ENCODE results near the gene PLPPR1. TPM values are rescaled to one million over a fixed set of nuclear protein-coding genes. Genes with fewer than 3 reads are reported as not detected.

PLPPR1 gene
- total RNA-seq, 3 donors from 2014 or later, result 0.31 to 1.9 (median 0.38) TPM

DNA sequence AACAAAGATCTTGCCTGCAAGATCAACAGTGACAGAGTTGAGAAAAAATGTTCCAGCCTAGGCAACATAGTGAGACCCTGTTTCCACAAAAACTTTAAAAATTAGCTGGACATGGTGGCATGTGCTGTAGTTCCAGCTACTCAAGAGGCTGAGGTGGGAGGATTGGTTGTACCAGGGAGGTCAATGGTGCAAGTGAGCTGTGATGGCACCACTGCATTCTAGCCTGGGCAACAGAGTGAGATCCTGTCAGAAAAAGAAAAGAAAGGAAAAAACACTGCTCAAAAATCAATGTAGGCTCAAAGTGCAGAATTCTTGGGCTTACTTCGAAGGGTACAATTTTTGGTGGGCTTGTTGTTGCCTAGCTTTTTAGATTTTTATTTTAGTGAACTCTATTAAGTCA is 145.4 kb downstream of the PLPPR1 start:
- TF ChIP-seq, protein P1, sequence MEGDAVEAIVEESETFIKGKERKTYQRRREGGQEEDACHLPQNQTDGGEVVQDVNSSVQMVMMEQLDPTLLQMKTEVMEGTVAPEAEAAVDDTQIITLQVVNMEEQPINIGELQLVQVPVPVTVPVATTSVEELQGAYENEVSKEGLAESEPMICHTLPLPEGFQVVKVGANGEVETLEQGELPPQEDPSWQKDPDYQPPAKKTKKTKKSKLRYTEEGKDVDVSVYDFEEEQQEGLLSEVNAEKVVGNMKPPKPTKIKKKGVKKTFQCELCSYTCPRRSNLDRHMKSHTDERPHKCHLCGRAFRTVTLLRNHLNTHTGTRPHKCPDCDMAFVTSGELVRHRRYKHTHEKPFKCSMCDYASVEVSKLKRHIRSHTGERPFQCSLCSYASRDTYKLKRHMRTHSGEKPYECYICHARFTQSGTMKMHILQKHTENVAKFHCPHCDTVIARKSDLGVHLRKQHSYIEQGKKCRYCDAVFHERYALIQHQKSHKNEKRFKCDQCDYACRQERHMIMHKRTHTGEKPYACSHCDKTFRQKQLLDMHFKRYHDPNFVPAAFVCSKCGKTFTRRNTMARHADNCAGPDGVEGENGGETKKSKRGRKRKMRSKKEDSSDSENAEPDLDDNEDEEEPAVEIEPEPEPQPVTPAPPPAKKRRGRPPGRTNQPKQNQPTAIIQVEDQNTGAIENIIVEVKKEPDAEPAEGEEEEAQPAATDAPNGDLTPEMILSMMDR (IDR thresholded peaks at IDR 0.05), result no peak
- intact Hi-C loops (cut with DNase I, micrococcal nuclease), result loop anchor here in 1 of 2 donors (5.0 kb wide), 1 partner anchor 63 kb away; no protein-coding TSS in a partner anchor
- DNase-seq (no peak), ATAC-seq (no peak)
- H3K4me1 ChIP-seq (ENCODE audit: low read depth), result no peaks in the 10 kb centered on the region
- H3K36me3 ChIP-seq (ENCODE audit: low read depth), result no peaks in the 10 kb centered on the region
- no peaks in the 10 kb centered on the region for H3K9me3 ChIP-seq
- H3K4me3 ChIP-seq, result no peak overlapping the region

DNA sequence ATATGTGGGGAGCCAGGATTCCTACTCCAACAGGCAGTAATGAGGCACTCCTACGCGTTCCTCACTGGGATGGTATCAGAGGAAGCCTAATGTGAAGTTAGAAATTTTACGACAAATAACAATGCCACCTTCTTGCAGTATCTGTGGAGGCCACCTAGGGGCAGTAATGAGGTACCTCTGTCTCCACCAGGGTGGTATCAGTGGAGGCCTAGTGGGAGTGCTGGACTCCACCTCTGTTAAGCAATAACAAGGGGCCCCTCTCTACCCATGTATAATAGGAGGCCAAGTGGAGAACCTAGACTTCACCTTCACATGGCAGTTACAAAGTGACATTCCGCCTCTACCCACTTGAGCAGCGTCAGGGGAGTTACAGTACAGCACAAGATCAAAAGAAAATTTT is 147.9 kb downstream of the PLPPR1 start:
- intact Hi-C loops (cut with DNase I, micrococcal nuclease), result no loop called here
- DNase-seq (no peak), ATAC-seq (no peak)
- H3K4me3 ChIP-seq, result no peak overlapping the region
- TF ChIP-seq, protein P1 (IDR thresholded peaks at IDR 0.05), result no peak
- no peaks in the 10 kb centered on the region for H3K9me3 ChIP-seq
- H3K36me3 ChIP-seq (ENCODE audit: low read depth), result no peaks in the 10 kb centered on the region
- H3K4me1 ChIP-seq (ENCODE audit: low read depth), result no peaks in the 10 kb centered on the region

DNA sequence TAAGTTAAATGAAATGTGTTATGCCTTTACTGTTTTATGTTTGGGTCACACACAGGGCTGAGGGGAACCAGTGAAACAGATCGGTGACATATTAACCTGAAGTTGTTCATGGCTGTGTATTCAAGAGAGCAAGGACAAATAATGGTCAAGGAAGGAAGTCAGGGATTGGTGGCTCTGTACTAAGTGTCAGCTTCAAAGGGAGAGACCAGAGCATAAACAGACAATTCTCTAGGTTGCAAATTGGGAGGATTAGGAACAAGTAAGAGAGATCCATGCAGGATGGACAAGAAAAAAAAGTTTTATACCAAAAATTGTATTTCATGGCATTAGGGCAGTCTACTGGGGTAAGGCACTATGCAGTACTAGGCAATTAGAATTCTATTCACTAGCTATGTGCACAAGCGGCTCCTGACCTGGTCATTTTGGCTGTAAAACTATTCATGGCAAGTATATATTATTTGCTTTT is 156.3 kb downstream of the PLPPR1 start:
- no peaks in the 10 kb centered on the region for H3K36me3 ChIP-seq (ENCODE audit: low read depth)
- H3K4me3 ChIP-seq, result no peak overlapping the region
- no peaks in the 10 kb centered on the region for H3K4me1 ChIP-seq (ENCODE audit: low read depth)
- ATAC-seq (peak; percentile 73), DNase-seq (peak in 1 of 3 donors; percentile 5)
- TF ChIP-seq, protein P1 (IDR thresholded peaks at IDR 0.05), result no peak
- intact Hi-C loops (cut with DNase I, micrococcal nuclease), result no loop called here
- H3K9me3 ChIP-seq, result no peaks in the 10 kb centered on the region

DNA sequence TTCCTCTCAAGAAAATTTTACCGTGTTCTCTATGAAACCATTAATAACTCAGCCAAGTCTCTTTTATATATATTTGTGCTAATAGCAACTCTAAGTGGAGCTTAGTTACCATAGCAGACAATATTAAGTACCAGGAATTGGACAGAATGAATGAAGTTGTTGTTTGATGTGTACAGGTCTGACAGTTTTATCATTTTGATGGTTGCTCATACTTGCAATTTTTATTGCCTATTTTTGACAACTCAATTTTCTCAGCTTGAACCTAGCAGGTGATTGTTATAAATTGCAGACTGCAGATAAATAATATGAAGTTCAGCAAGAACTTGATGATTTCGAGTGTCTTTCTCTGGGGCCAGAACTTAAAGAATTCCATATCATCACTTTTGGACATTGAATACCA is 163.2 kb downstream of the PLPPR1 start:
- intact Hi-C loops (cut with DNase I, micrococcal nuclease), result no loop called here
- no peak for DNase-seq
- no peak overlapping the region for H3K4me3 ChIP-seq

DNA sequence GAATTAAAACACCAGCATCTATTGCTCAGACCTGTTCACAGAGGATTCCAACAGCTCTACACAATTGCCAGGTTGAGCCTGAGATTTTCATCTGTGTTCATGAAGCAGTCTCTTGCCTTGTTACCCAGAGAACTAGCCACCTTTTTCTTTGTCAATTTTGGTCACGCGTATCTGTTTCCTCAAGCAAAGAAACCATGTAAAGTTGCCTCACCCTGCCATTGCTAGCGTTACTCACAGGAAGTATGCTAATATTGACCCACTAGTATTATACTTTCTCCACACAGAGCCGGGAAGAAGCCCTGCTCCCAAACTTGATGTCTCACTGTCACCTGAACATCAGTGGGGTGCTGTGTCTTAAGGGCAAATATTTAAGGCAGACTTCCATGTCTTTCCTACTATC is 168.5 kb downstream of the PLPPR1 start:
- intact Hi-C loops (cut with DNase I, micrococcal nuclease), result no loop called here
- Histone ChIP-seq H3K9me3 (no peaks in the 10 kb centered on the region), H3K4me3 (no peak overlapping the region), H3K36me3 (ENCODE audit: low read depth) (no peaks in the 10 kb centered on the region), H3K4me1 (ENCODE audit: low read depth) (no peaks in the 10 kb centered on the region)
- no peak for ATAC-seq
- TF ChIP-seq, protein P1 (IDR thresholded peaks at IDR 0.05), result no peak
- no peak for DNase-seq

More for the DNA sequence above, 163.2 kb downstream of the PLPPR1 start:
- Histone ChIP-seq H3K4me1 (ENCODE audit: low read depth) (no peaks in the 10 kb centered on the region), H3K9me3 (no peaks in the 10 kb centered on the region), H3K36me3 (ENCODE audit: low read depth) (no peaks in the 10 kb centered on the region)
- TF ChIP-seq, protein P1 (IDR thresholded peaks at IDR 0.05), result no peak
- ATAC-seq, result no peak

DNA sequence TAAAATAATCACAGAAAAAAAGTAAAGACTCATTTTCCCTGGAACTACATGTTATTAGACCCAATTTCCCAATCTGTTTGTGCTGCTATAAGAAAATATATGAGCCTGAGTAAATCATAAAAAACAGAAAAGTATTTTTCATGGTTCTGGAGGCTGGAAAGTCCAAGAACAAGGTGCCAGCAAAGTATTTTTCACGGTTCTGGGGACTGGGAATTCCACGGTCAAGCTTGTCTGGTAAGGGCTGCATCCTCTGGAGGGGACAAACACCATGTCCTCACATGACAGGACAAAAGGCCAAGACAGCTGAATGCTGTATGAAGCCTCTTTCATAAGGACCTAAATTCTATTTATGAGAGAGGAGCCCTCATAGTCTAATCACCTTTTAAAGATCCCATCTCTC is 172.3 kb downstream of the PLPPR1 start:
- ATAC-seq (no peak), DNase-seq (no peak)
- intact Hi-C loops (cut with DNase I, micrococcal nuclease), result no loop called here
- H3K4me1 ChIP-seq (ENCODE audit: low read depth), result no peaks in the 10 kb centered on the region
- H3K9me3 ChIP-seq, result no peaks in the 10 kb centered on the region
- no peak overlapping the region for H3K4me3 ChIP-seq
- TF ChIP-seq, protein P1 (IDR thresholded peaks at IDR 0.05), result no peak
- H3K36me3 ChIP-seq (ENCODE audit: low read depth), result no peaks in the 10 kb centered on the region
